ENCODE results near the gene ACVR1B. TPM values are rescaled to one million over a fixed set of nuclear protein-coding genes. Genes with fewer than 3 reads are reported as not detected.

ACVR1B gene
- total RNA-seq, 2 donors from 2014 or later: 39.6 to 43.3 TPM

- WGBS: 53% methylated on average over 8 of the region's 8 CpGs
- TF ChIP-seq CTCF (IDR thresholded peaks at IDR 0.05) (no peak), POLR2AphosphoS5 (IDR thresholded peaks at IDR 0.05) (no peak), POLR2A (IDR thresholded peaks at IDR 0.05) (no peak)
- DNase-seq (ENCODE audit: low spot score): no peak
- Histone ChIP-seq H3K4me3 (no peak overlapping the region), H3K27me3 (replicated peaks; ENCODE audit: insufficient read depth) (no peaks in the 10 kb centered on the region), H3K9me3 (no peaks in the 10 kb centered on the region), H3K27ac (no peak overlapping the region), H3K4me1 (replicated peaks) (no peaks in the 10 kb centered on the region), H3K36me3 (no peaks in the 10 kb centered on the region)
- intact Hi-C loops (cut with DNase I): no loop called here
Observed at GRCh38 chr12:51986834-51987233, 35.3 kb downstream of the ACVR1B start.

GRCh38 chr12:51992246-51992645 lies 40.7 kb downstream of the ACVR1B start:
- intact Hi-C loops (cut with DNase I): no loop called here
- 90% methylated on average over 5 of the region's 5 CpGs for WGBS
- Histone ChIP-seq H3K27ac (no peak overlapping the region), H3K36me3 (no peaks in the 10 kb centered on the region), H3K4me1 (replicated peaks) (no peaks in the 10 kb centered on the region), H3K4me3 (no peak overlapping the region), H3K9me3 (no peaks in the 10 kb centered on the region), H3K27me3 (replicated peaks; ENCODE audit: insufficient read depth) (no peaks in the 10 kb centered on the region)
- DNase-seq (ENCODE audit: low spot score): no peak
- TF ChIP-seq POLR2AphosphoS5 (IDR thresholded peaks at IDR 0.05): no peak
- no peak for TF ChIP-seq CTCF (IDR thresholded peaks at IDR 0.05)
- TF ChIP-seq POLR2A (IDR thresholded peaks at IDR 0.05): no peak

GRCh38 chr12:51994539-51994820 lies 43.0 kb downstream of the ACVR1B start:
- intact Hi-C loops (cut with DNase I): no loop called here
- no peaks in the 10 kb centered on the region for H3K36me3 ChIP-seq
- WGBS: 78% methylated on average over 17 of the region's 17 CpGs

GRCh38 chr12:51994959-51995358 lies 43.5 kb downstream of the ACVR1B start:
- Histone ChIP-seq H3K27me3 (replicated peaks; ENCODE audit: insufficient read depth) (no peaks in the 10 kb centered on the region), H3K36me3 (no peaks in the 10 kb centered on the region), H3K4me3 (no peak overlapping the region), H3K27ac (no peak overlapping the region), H3K9me3 (no peaks in the 10 kb centered on the region), H3K4me1 (replicated peaks) (no peaks in the 10 kb centered on the region)
- TF ChIP-seq POLR2AphosphoS5 (IDR thresholded peaks at IDR 0.05) (no peak), CTCF (IDR thresholded peaks at IDR 0.05) (no peak), POLR2A (IDR thresholded peaks at IDR 0.05) (no peak)
- WGBS: 72% methylated on average over 4 of the region's 4 CpGs
- DNase-seq (ENCODE audit: low spot score): no peak
- intact Hi-C loops (cut with DNase I): no loop called here

More at GRCh38 chr12:51994539-51994820, 43.0 kb downstream of the ACVR1B start:
- no peak for TF ChIP-seq POLR2AphosphoS5 (IDR thresholded peaks at IDR 0.05)
- TF ChIP-seq POLR2A (IDR thresholded peaks at IDR 0.05): no peak
- TF ChIP-seq CTCF (IDR thresholded peaks at IDR 0.05): no peak
- Histone ChIP-seq H3K9me3 (no peaks in the 10 kb centered on the region), H3K4me3 (no peak overlapping the region), H3K4me1 (replicated peaks) (no peaks in the 10 kb centered on the region), H3K27ac (no peak overlapping the region), H3K27me3 (replicated peaks; ENCODE audit: insufficient read depth) (no peaks in the 10 kb centered on the region)
- no peak for DNase-seq (ENCODE audit: low spot score)

GRCh38 chr12:51997136-51997535 lies 45.6 kb downstream of the ACVR1B start:
- H3K36me3 ChIP-seq: no peaks in the 10 kb centered on the region
- H3K4me1 ChIP-seq (replicated peaks): no peaks in the 10 kb centered on the region
- 59% methylated on average over 5 of the region's 5 CpGs for WGBS
- no peaks in the 10 kb centered on the region for H3K9me3 ChIP-seq
- DNase-seq (ENCODE audit: low spot score): no peak
- no peaks in the 10 kb centered on the region for H3K27me3 ChIP-seq (replicated peaks; ENCODE audit: insufficient read depth)
- no peak overlapping the region for H3K27ac ChIP-seq
- H3K4me3 ChIP-seq: no peak overlapping the region
- TF ChIP-seq POLR2AphosphoS5 (IDR thresholded peaks at IDR 0.05) (no peak), POLR2A (IDR thresholded peaks at IDR 0.05) (no peak), CTCF (IDR thresholded peaks at IDR 0.05) (no peak)
- intact Hi-C loops (cut with DNase I): no loop called here

All from prostate gland (tissue), 2 donors.